Measurements from ENCODE around the gene PDLIM1. TPM values are rescaled to one million over a fixed set of nuclear protein-coding genes. Genes with fewer than 3 reads are reported as not detected.

The PDLIM1 gene
- polyA plus RNA-seq, 1 of the 3 experiments (the other 2 are of a cell fraction), result 97.2 TPM

- peak overlapping the region; percentile 44 for H3K9ac ChIP-seq
- TF ChIP-seq NRF1 (IDR thresholded peaks at IDR 0.05; ENCODE audit: low read depth, low read length), result no peak
- peak; percentile 94 for TF ChIP-seq SMC3 (IDR thresholded peaks at IDR 0.05; ENCODE audit: low read depth, low read length)
- TF ChIP-seq YY1 (IDR thresholded peaks at IDR 0.05; ENCODE audit: low read depth), result no peak
- TF ChIP-seq, protein P1, sequence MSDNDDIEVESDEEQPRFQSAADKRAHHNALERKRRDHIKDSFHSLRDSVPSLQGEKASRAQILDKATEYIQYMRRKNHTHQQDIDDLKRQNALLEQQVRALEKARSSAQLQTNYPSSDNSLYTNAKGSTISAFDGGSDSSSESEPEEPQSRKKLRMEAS (IDR thresholded peaks at IDR 0.05; ENCODE audit: low read depth), result no peak; the same call in 1 of the 2 replicates
- no peak for TF ChIP-seq USF2 (IDR thresholded peaks at IDR 0.05; ENCODE audit: borderline replicate concordance, low read depth, low read length)
- TF ChIP-seq POLR2AphosphoS5 (IDR thresholded peaks at IDR 0.05; ENCODE audit: low read depth, low read length), result no peak
- TF ChIP-seq MEF2A (IDR thresholded peaks at IDR 0.05; ENCODE audit: borderline replicate concordance, low read depth), result no peak
- peak; percentile 86 for TF ChIP-seq RAD21 (IDR thresholded peaks at IDR 0.05; ENCODE audit: low read length)
- TF ChIP-seq TAF1 (IDR thresholded peaks at IDR 0.05; ENCODE audit: borderline replicate concordance, low read depth, low read length), result no peak
- TF ChIP-seq NFIC (IDR thresholded peaks at IDR 0.05; ENCODE audit: borderline replicate concordance), result no peak
- no peak for TF ChIP-seq MXI1 (IDR thresholded peaks at IDR 0.05; ENCODE audit: low read depth, low read length)
- no peak for TF ChIP-seq EZH2phosphoT487 (IDR thresholded peaks at IDR 0.05; ENCODE audit: borderline replicate concordance, low read depth)
- TF ChIP-seq GABPA (IDR thresholded peaks at IDR 0.05; ENCODE audit: low read depth), result no peak
- TF ChIP-seq TCF12 (IDR thresholded peaks at IDR 0.05), result no peak
- no peak for TF ChIP-seq REST (IDR thresholded peaks at IDR 0.05; ENCODE audit: low read depth, low read length)
- TF ChIP-seq JUND (IDR thresholded peaks at IDR 0.05), result no peak
- TF ChIP-seq FOXJ3 (CRISPR knock-in tag; IDR thresholded peaks at IDR 0.05), result no peak
- no peak for TF ChIP-seq ZBTB33 (IDR thresholded peaks at IDR 0.05; ENCODE audit: borderline replicate concordance, low read depth)
- TF ChIP-seq CHD2 (IDR thresholded peaks at IDR 0.05; ENCODE audit: low read length, partially characterized antibody), result no peak
- no peak for TF ChIP-seq RFX5 (IDR thresholded peaks at IDR 0.05; ENCODE audit: low read length)
- TF ChIP-seq GATA2 (CRISPR knock-in tag; IDR thresholded peaks at IDR 0.05), result no peak
- TF ChIP-seq USF1 (IDR thresholded peaks at IDR 0.05; ENCODE audit: borderline replicate concordance, low read depth), result 0 out of 2 replicates have a peak, but pooled peaks have one; percentile 28
- no peak for TF ChIP-seq PBX3 (IDR thresholded peaks at IDR 0.05)
- no peak for TF ChIP-seq RXRA (IDR thresholded peaks at IDR 0.05; ENCODE audit: borderline replicate concordance, low read depth)
Observed at GRCh38 chr10:95246582-95247051, 44.2 kb downstream of the PDLIM1 start.

More at GRCh38 chr10:95246582-95247051, 44.2 kb downstream of the PDLIM1 start:
- peaks cover 10 to 12% of the 10 kb centered on the region in 2 experiments for H3K36me3 ChIP-seq (replicated peaks in 1 of 2; ENCODE audit: control insufficient read depth in 1 of 2, insufficient read depth in 2 of 2, low read length in 1 of 2)
- H3K4me3 ChIP-seq (ENCODE audit: low read depth in 2 of 2, low read length in 1 of 2), result no peak overlapping the region
- H3F3A ChIP-seq (replicated peaks; ENCODE audit: insufficient read depth), result peaks cover 17% of the 10 kb centered on the region
- H3K4me1 ChIP-seq (ENCODE audit: control insufficient read depth in 1 of 2, insufficient read depth in 2 of 2, low read depth in 1 of 2, low read length in 1 of 2), result peaks cover 2 to 8% of the 10 kb centered on the region in 2 experiments; a peak in 3 of 4 replicates
- CTCF ChIA-PET, result interaction anchor here (0.6 to 14.1 kb wide), 45 partner anchors 10 to 651 kb away, joined by 3 to 404 read pairs (median 4); no protein-coding TSS in a partner anchor
- no peaks in the 10 kb centered on the region for H3K9me3 ChIP-seq
- peaks cover 6% of the 10 kb centered on the region; the same call in 1 of the 2 replicates for H3K79me2 ChIP-seq (ENCODE audit: insufficient read depth)
- no peaks in the 10 kb centered on the region for H3K27me3 ChIP-seq (ENCODE audit: insufficient read depth)
- peak overlapping the region; percentile 54 for H3K4me2 ChIP-seq
- no peak overlapping the region for H2AFZ ChIP-seq (ENCODE audit: low read depth)
- 0% methylated on average over 1 of the region's 1 CpG for WGBS (ENCODE audit: low lambda C conversion rate)
- H4K20me1 ChIP-seq (ENCODE audit: insufficient read depth), result no peaks in the 10 kb centered on the region
- POLR2A ChIA-PET, result interaction anchor here (0.6 kb wide), 1 partner anchor 38 kb away, joined by 5 read pairs; no protein-coding TSS in a partner anchor
- H3K9me2 ChIP-seq, result no peaks in the 10 kb centered on the region
- H3K27ac ChIP-seq (ENCODE audit: low read depth in 2 of 2, low read length in 1 of 2), result peak overlapping the region in 1 of 2 experiments; percentile 84; a peak in 2 of 4 replicates
- peak; percentile 68 for DNase-seq

Data from SK-N-SH (cell line).